ENCODE data around the gene IRF4. TPM values are rescaled to one million over a fixed set of nuclear protein-coding genes. Genes with fewer than 3 reads are reported as not detected.

The IRF4 gene
- total RNA-seq = 0.05 TPM in 1 of 3 replicates, not detected in the others
- long read RNA-seq = 0 reads

DNA sequence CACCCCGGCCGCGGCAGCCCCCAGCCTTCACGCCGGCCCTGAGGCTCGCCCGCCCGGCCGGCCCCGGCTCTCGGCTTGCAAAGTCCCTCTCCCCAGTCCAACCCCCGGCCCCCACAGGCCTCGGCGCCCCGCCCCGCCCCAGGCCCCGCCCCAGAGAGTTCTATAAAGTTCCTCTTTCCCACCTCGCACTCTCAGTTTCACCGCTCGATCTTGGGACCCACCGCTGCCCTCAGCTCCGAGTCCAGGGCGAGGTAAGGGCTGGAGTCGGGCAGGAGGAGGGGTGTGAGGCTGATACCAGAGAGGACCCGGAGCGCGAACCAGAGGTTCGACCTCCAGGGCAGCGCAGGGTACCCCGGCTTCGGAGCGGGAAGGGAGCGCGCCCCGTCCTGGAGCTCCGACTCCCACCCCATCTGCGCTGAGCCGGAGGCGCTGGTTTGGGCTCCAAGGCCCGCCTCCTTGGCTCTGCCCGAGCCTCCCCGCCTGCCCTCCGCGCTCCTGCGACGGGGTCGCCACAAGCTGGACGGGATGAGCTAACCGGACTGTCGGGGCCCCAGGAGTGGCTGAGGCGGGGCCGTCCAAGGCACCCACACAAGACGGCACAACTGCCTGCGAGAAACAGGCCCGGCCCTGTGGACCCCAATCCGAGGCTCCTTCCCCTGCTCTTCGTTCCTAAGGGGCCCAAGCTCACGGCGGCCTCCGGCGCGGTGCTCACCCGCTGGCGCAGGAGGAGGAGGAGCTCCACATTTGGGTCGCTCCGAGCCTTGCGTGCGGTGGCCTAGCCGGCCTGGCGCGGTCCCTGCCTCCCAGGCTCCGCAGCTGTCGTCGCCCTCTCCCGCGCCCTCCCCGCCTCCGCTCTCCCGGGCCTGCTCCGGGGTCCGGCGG, at the start of gene IRF4:
Gene IRF4, plus strand, starts transcription at position 194 of the 882 bp plus-strand sequence. CDS start 1,401 bp downstream, outside the sequence.
- Mint-ChIP-seq H3K27ac (ENCODE audit: unreplicated experiment) (no peak within 1 kb of the TSS), H3K27me3 (ENCODE audit: low read depth) (peaks cover 71% of the 10 kb centered on the region), H3K36me3 (ENCODE audit: low read depth) (peaks cover 7% of the 10 kb centered on the region), H3K4me3 (ENCODE audit: unreplicated experiment) (peak within 1 kb of the TSS; percentile 65), H3K4me1 (ENCODE audit: low read depth) (peaks cover 23% of the 10 kb centered on the region), H3K9me3 (ENCODE audit: low read depth) (no peaks in the 10 kb centered on the region)
- TF ChIP-seq, protein P1, sequence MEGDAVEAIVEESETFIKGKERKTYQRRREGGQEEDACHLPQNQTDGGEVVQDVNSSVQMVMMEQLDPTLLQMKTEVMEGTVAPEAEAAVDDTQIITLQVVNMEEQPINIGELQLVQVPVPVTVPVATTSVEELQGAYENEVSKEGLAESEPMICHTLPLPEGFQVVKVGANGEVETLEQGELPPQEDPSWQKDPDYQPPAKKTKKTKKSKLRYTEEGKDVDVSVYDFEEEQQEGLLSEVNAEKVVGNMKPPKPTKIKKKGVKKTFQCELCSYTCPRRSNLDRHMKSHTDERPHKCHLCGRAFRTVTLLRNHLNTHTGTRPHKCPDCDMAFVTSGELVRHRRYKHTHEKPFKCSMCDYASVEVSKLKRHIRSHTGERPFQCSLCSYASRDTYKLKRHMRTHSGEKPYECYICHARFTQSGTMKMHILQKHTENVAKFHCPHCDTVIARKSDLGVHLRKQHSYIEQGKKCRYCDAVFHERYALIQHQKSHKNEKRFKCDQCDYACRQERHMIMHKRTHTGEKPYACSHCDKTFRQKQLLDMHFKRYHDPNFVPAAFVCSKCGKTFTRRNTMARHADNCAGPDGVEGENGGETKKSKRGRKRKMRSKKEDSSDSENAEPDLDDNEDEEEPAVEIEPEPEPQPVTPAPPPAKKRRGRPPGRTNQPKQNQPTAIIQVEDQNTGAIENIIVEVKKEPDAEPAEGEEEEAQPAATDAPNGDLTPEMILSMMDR (IDR thresholded peaks at IDR 0.05) = no peak
- no peak for DNase-seq (ENCODE audit: low spot score)

- TF ChIP-seq, protein P1 (IDR thresholded peaks at IDR 0.05) = no peak
- H3K4me1 Mint-ChIP-seq (ENCODE audit: low read depth) = peaks cover 4% of the 10 kb centered on the region
- no peak overlapping the region for H3K4me3 Mint-ChIP-seq (ENCODE audit: unreplicated experiment)
- no peak for DNase-seq (ENCODE audit: low spot score)
- H3K9me3 Mint-ChIP-seq (ENCODE audit: low read depth) = peaks cover 20% of the 10 kb centered on the region
- no peaks in the 10 kb centered on the region for H3K27me3 Mint-ChIP-seq (ENCODE audit: low read depth)
- H3K36me3 Mint-ChIP-seq (ENCODE audit: low read depth) = peaks cover 4% of the 10 kb centered on the region
- no peak overlapping the region for H3K27ac Mint-ChIP-seq (ENCODE audit: unreplicated experiment)
Observed at GRCh38 chr6:341914-342831, 49.4 kb upstream of the IRF4 start.

- Mint-ChIP-seq H3K36me3 (ENCODE audit: low read depth) (peaks cover 4% of the 10 kb centered on the region), H3K27me3 (ENCODE audit: low read depth) (no peaks in the 10 kb centered on the region), H3K9me3 (ENCODE audit: low read depth) (peaks cover 19% of the 10 kb centered on the region), H3K4me1 (ENCODE audit: low read depth) (peaks cover 4% of the 10 kb centered on the region), H3K4me3 (ENCODE audit: unreplicated experiment) (no peak overlapping the region), H3K27ac (ENCODE audit: unreplicated experiment) (no peak overlapping the region)
- TF ChIP-seq, protein P1 (IDR thresholded peaks at IDR 0.05) = no peak
- DNase-seq (ENCODE audit: low spot score) = no peak
Observed at GRCh38 chr6:342832-343179, 48.7 kb upstream of the IRF4 start.

GRCh38 chr6:343226-343935, 48.2 kb upstream of the IRF4 start:
- H3K9me3 Mint-ChIP-seq (ENCODE audit: low read depth) = peaks cover 15% of the 10 kb centered on the region
- TF ChIP-seq, protein P1 (IDR thresholded peaks at IDR 0.05) = no peak
- no peaks in the 10 kb centered on the region for H3K27me3 Mint-ChIP-seq (ENCODE audit: low read depth)
- H3K27ac Mint-ChIP-seq (ENCODE audit: unreplicated experiment) = no peak overlapping the region
- peaks cover 4% of the 10 kb centered on the region for H3K4me1 Mint-ChIP-seq (ENCODE audit: low read depth)
- DNase-seq (ENCODE audit: low spot score) = no peak
- H3K36me3 Mint-ChIP-seq (ENCODE audit: low read depth) = peaks cover 5% of the 10 kb centered on the region
- no peak overlapping the region for H3K4me3 Mint-ChIP-seq (ENCODE audit: unreplicated experiment)

Measured in chondrocyte (in vitro differentiated cells).